GM19467 (cell line): ENCODE measurements around the gene AKR1E2.

Source experiments
- ATAC-seq: cut with Tn5 transposase; IDR thresholded peaks from one replicate; pipeline ENCODE4 v1.9.1; 2021; ENCODE audit warnings: mild to moderate bottlenecking, moderate library complexity; ENCODE audit not compliant: unreplicated experiment

Gene AKR1E2

GRCh38 chr10:4843525-4844180 is 17.6 kb downstream of the AKR1E2 start:
- ATAC-seq, result no peak

DNA sequence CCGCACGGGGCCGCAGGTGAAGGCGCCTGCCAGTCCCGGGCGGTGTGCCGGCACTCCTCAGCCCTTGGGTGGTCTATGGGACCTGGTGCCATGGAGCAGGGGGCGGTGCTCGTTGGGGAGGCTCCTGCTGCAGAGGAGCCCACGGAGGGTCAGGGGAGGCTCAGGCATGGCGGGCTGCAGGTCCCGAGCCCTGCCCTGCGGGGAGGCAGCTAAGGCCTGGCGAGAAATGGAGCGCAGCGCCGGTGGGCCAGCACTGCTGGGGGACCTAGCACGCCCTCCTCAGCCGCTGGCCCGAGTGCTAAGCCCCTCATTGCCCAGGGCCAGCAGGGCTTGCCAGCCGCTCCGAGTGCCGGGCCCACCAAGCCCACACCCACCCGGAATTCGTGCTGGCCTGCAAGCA is 18.9 kb downstream of the AKR1E2 start:
- ATAC-seq, result no peak

GRCh38 chr10:4845766-4846165 is 19.8 kb downstream of the AKR1E2 start:
- ATAC-seq, result no peak

DNA sequence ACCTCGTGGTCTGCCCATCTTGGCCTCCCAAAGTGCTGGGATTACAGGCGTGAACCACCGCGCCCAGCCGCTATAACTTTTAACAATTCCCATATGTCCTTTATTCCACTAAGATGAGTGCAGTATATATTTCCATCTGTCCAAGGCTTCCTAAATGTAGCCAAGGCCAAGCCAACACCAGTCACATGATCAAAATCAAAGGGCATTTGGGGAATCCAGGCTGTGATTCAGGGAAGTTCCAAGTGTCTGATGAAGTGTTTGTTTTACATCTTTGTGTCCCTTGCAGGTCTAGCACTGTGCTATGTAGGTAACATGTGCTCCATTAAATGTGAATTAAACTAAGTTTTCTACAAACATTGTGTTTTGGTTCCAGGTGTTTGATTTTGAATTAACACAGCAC is 20.8 kb downstream of the AKR1E2 start:
- no peak for ATAC-seq

- no peak for ATAC-seq
Observed at GRCh38 chr10:4847561-4848355, 21.8 kb downstream of the AKR1E2 start.

DNA sequence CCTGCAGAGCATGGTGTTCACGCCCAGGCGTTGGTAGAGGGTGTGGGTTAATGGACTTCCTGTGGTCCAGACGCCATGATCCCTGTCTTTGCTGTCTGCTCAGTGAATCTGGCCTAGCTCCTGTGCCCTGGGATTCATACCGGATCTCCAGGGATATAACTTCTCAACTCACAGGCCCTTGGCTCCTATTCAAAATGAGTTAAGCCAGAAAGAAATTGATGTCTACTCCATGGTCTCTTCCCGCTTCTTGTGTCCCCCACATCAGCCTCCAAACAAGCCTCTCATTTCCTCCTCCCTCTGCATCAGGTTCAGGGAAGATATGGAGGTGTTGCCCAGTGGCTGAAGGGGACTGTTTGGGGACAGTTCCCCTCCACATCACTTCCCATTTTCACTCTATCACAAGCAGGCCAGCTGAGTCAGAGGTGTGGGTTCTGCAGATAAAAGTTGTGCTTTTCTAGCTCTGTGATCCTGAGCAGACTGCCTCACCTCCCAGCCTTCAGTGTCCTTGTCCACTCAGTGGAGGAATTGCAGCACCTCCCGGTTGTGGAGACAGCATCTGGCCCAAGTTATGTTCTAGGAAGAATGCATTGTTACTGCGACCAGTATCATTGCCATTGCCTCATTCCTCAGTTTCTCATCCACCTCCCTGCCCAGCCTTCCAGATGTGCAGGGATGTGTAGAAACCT is 22.5 kb downstream of the AKR1E2 start:
- no peak for ATAC-seq

DNA sequence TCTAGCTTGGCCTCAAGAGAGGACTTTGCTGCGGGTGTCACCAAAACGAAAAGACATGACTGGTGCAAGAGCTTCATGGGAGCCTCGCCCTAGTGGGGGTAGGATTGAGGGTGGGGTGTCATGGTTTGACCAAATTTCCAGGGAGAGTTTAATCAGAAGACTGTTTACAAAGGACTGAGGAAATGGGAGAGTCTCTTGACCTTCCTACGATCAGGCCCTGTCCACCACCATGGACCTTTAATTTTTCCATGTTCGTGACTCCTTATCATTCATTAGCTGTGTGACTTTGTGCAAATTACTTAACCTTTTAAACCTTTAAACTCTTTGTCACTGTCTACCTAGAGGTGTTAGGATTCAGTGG is 23.0 kb downstream of the AKR1E2 start:
- no peak for ATAC-seq

- peak; percentile 88 for ATAC-seq
Observed at GRCh38 chr10:4849555-4850242, 23.7 kb downstream of the AKR1E2 start.

- ATAC-seq, result no peak
Observed at GRCh38 chr10:4850397-4850796, 24.4 kb downstream of the AKR1E2 start.

- no peak for ATAC-seq
Observed at GRCh38 chr10:4851176-4851575, 25.2 kb downstream of the AKR1E2 start.

DNA sequence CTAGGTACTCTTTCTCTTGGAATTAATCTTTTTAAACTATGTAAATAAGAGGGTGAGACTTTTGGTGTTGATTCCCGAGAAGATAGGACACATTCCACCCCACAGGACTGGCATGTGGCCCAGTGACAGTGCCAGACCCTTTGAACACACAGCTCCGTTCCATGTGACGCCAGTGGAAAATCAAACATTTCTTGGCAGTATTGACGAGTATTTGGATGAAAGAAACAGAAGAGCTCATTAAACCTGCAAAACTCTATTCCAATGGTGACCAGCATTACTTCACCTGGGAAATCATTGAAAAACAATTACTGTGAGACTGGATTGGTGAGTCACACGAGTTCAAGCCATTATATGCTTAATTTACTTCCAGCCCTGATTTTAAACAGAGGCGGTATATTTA is 25.8 kb downstream of the AKR1E2 start:
- ATAC-seq, result no peak

DNA sequence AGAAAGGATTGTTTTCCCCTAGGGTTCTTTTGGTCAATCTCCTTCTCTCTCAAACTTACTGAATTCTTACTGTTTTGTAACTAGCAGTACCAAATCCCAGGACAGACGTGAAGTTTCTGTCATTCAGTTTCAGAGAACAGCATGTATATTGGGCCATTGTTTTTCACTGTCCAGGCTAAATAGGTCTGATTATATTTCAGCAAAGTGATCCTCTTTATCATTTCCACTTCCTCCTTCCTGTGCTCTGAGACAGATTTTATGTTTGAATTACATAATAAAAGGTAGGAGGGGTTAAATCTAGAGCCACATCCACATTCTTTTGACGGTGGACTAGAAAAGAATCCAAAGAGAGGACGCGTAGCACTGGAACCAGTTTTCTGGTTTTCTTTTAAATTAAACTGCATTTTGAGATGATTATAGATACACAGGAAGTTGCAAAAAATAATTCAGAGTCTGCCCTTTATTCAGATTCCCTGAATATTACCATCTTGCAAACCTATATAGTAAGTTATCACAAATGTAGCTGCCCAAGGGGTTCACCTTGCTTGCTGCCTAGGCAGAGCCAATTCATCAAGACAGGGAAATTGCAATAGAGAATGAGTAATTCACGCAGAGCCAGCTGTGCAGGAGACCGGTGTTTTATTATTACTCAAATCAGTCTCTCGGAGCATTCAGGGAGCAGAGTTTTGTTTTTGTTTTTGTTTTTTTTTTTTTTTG is 40.1 kb downstream of the AKR1E2 start:
- no peak for ATAC-seq

- no peak for ATAC-seq
Observed at GRCh38 chr10:4867109-4867519, 41.1 kb downstream of the AKR1E2 start.

DNA sequence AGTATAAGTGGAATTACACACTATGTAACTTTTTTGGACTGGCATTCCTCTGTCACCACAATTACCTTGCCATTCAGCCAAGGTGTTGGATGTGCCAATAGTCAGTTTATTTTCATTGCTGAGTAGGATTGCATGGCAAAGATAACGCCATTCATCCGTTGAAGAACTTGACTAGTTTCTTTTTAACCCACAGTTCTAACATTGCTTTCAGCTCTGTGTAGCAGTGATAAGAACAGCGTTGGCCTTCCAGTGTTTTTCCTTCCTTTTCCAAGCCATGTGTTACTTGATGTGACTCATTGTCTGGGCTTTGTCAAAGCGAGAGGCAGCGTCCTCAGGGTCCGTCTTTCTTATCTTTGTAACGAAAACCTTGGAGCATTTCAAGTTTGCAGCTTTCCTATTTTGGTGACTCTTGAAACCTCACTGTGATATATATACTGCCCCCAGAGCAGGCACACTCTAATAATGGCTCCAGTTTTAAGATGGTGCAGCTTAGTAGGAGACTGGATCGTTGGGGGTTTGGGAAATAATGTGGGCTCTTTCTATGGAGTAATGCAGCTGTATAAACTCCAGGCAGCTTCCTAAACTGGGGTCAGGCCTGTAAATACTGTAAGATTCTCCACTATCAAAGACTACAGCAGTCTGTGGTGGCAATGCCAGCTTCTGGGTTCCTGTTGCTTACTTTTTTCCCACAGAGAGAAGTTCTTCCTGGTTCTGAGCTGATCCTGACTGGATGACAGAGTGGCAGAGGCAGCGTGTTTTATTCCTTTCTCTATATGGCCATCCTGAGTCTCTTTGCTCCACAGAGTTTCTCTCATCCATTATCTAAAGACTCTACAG is 41.7 kb downstream of the AKR1E2 start:
- ATAC-seq, result no peak

- ATAC-seq, result no peak
Observed at GRCh38 chr10:4868357-4868657, 42.3 kb downstream of the AKR1E2 start.

GRCh38 chr10:4882704-4883078 is 56.7 kb downstream of the AKR1E2 start:
- ATAC-seq, result no peak

- no peak for ATAC-seq
Observed at GRCh38 chr10:4883079-4883739, 57.2 kb downstream of the AKR1E2 start.

GRCh38 chr10:4885162-4885561 is 59.2 kb downstream of the AKR1E2 start:
- ATAC-seq, result no peak

DNA sequence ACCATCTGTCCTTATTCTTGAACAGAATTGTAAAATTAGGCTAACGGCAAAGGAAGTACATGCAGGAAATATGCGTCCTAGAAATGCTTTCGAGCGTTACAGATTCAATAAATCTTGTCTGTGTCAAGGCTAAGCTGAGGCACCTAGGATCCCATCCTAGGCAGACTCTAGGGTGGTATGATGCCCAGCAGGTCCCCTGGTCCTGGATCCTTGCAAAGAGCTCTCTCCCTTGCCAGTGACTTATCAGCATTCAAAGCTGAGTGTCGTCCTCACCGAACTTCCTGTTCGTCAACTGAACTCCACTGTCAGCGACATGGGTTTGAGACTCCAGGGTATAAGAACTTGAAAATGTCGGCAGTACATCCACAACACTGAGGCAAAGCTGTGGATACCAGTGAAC is 61.5 kb downstream of the AKR1E2 start:
- ATAC-seq, result no peak

GRCh38 chr10:4888236-4888635 is 62.2 kb downstream of the AKR1E2 start:
- no peak for ATAC-seq
